Activated CD8-positive, alpha-beta memory T cell treated with anti-CD3 and anti-CD28 coated beads for 1 hour (primary cell): ENCODE data around the gene ARHGAP1.
"Not testable (repeated sequence)": the region's sequence is repeated elsewhere in the genome, so short reads cannot be mapped to it uniquely, and the experiment has no call there.

Experiments
- DNase-seq, 2 donors: peaks; one replicate each; pipeline ENCODE4 v3.0.0-alpha.2; 2020; ENCODE audit warnings: low read depth in 1 of 2; ENCODE audit errors: extremely low read depth in 1 of 2

The ARHGAP1 gene

DNA sequence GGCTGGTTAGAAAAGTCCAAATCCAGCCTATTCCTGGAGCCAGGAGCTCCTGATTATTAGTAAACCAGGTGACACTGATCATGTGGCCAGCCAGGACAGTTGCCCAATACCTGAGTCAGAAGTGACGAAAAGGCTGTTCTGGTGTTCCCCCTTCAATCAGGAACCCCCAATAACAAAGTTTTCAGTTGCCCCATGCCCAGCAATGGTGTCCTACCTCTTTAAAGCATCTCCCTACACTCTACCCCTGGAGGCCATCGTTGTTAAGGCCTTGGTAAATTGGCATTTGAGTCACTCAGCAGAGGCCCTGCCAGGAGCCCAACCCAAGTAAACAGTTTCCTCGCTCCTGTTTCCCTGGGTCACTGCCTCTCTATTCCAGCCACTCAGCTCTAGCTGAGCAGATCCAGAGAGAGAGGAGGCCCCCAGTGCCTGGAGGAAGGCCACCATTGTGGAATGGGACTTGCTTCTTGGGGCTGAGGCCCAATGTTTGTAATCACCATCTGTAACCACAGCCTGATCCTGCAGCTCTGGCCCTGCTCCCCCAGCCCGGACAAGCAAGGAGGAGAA is 25.0 kb downstream of the ARHGAP1 start:
- DNase-seq: no peak

DNA sequence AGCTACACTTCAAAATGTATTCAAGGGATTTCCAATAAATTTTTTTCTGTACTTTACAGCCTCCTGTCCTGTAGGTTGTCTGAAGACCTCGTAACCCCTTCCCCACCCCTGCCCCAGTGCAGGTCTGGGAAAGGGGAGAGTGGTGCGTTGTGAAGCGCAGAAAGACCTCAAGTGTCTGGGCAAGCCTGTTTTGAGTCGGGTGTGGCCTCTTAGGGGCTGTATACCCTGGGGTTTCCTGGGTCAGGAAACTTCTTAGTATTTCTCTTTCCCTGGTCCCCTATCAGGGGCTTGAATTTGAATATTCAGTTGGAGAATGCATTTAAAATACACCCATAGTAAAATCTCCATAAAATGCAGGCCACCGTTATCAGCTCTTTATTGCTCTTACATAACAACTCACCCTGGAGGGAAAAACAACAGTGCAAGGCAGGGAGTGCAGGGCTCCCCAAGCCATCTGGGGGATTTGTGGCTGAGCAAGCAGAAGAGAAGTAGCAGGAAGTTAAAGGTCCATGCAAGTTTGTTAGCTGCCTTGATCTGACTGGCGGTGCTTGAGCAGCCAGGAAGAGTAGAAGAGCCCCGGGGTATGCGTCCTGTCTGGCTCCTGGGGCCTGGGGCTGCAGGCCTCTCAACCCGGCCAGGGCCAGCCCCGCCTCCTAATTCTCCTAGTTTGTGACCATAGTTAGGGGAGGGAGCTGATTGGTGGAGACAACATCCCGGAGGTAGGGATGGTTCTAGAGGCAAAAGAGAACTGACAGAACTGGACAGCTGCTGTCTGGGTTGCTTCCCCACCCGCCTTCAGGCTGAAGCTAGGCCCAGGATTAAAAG is 25.7 kb downstream of the ARHGAP1 start:
- DNase-seq: no peak

DNA sequence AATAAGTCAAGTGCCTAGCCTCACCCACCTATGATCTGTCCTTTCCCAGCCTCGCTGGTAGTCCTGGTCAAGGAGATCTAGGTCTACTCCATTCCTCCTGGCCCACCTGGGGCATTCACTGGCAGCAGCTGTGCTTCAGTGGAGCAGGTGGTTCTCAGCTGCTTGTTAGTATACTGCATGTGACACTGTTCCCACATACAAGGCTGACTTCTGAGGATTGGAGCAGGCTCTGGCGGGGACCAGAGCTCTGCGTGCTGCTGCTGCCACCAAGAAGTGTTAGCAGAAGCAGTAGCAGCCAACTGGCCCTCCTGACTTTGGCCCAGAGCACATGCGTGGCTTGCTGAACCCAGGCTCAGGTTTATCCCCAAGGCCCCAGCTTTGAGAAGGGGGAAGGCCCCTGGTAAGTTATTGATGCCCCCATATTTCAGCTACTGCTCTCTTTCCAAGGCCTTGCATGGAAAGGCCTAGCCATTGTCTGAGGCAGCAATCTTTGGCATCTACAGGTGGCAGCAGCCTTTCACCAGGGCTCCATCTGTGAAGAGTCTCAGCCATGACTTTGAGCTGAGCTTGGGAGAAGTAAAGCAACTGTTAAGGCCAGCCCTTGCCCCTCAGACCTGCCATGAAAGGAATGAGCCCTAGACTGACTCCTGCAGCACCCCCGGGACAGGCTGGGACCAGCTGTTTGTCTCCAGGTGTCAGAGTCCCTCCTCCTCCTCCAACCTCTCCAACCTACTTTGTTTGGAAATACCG is 26.5 kb downstream of the ARHGAP1 start:
- DNase-seq: no peak

DNA sequence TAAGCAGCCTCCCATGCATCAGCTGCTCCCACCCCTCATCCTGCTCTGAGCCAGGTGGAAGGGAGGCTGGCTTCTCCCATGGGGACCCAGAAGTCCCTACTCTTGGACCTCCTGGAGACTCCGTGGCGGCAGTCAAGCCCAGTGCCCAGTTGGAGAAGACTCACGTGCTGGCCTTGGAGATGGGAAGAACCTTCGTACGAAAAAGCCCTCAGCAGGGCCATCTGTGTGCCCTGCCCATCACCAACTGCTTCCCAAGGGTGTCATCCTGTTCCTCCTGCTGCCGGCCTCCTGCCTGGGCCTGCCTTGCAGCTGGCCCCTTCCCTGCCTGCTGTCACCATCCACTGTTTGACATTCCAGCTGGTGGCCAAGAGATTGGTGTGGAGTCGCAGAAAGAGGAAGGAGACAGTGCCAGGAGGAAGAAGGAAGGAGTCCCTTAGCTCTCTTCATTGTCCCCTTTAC is 28.0 kb downstream of the ARHGAP1 start:
- no peak for DNase-seq

DNA sequence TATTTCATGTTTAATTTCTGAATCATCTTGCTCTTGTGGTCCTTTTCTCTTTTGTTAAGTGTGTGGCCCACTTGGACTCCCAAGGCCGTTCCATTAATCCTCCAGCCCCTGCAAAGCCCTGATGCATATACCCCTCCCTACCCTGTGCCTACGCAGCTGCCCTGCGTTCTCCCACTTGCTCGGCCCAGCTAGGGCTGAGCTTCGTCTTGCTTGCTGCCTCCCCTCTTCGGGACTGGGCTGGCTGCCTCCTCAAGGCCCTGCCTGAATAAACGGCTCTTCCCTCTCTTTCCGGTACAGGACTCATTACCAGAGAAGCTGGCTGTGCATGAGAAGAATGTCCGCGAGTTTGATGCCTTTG is 28.5 kb downstream of the ARHGAP1 start:
- no peak for DNase-seq

DNA sequence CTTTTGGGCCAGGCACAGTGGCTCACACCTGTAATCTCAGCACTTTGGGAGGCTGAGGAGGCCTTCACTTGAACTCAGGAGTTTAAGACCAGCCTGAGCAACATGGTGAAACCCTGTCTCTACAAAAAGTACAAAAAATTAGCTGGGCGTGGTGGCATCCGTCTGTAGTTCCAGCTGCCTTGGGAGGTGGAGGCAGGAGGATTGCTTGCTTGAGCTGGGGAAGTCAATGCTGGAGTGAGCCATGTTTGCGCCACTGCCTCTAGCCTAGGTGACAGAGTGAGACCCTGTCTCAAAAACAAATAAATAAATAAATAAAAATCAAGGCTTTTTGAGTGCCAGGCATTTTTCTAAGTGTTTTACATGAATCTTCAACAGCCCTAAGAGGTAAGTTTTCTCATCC is 29.9 kb downstream of the ARHGAP1 start:
- DNase-seq: not testable (repeated sequence)

DNA sequence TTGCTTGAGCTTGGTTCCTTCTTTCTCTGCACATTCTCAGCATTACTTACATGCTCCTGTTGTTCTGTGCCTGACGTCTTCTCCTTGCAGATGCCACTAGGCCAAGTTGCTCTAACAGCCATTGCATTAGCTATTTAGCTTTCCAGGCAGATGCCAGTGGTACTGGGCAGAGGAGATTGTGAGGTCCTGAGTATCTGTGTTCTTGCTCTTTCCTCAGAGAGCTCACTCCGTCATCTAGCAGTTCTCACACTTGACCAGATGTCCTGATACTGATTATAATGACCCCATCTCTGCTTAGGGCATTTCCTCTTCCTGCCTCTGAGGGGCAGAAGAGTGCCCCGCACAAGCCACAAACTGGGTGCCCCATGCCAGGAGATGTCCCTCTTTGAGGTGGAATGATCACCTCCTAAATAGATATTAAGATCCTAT is 30.7 kb downstream of the ARHGAP1 start:
- no peak for DNase-seq

DNA sequence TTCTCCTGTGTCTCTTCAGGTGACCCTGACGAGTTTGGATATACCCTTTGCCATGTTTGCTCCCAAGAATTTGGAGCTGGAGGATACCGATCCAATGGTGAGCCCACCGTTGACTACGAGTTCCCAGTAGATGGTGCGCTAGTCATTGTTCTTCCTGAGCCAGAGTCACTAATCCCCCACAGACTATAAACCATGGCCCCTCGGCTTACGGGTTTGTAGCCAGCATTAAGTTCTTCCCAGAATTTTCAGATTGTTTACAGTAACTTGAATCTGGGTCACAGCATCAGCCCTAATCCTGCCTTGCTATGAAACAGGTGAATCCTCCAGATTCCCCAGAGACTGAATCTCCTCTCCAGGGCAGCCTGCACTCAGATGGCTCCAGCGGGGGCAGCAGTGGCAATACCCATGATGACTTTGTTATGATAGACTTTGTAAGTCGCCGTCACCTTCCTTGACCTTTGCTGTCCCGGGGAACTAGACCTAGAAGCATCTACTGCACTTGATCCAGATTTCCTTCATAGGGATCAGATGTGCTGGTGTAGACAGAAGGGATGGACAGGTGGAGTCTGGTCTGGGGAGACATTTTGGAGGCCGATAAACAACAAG is 31.8 kb downstream of the ARHGAP1 start:
- DNase-seq: no peak

DNA sequence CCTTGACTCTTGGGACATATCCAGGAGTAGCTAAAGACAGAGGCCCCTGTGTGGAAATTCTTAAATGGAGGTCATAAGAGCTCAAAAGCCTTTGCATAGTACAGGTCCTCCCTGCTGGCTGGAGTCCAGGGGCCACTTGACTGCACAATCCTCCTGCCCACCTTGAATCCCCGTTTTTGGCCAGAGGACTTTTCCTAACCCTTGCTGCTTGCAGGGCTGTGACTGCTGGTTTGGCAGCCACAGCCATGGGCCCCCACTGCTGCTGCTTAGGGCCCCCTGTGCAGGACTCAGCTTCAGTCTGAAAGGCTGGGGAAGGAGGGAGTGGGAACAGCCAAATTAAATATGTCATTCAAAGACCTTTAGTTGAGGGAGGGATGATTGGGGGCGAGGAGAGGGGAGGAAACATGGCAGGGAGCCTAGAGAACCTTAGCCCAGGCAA is 33.4 kb downstream of the ARHGAP1 start:
- DNase-seq: no peak

DNA sequence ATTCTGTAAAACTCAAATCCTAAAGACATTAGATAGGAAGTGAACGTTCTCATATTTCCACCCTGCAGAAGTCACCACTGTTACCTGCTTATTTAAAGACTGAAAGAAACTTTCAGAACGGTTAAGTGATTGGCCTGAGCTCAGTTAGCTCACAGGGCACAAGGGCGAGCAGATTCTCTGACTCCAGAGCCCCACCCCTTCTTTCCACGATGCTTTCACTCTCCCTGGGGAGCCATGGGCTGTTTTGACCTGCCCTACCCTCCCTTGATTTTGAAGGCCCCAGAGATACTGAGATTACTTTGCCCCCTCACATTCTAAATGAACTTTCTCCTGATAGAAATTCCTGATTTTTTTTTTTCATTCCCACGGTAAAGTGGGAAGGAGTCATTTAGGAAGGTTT is 33.9 kb downstream of the ARHGAP1 start:
- no peak for DNase-seq

DNA sequence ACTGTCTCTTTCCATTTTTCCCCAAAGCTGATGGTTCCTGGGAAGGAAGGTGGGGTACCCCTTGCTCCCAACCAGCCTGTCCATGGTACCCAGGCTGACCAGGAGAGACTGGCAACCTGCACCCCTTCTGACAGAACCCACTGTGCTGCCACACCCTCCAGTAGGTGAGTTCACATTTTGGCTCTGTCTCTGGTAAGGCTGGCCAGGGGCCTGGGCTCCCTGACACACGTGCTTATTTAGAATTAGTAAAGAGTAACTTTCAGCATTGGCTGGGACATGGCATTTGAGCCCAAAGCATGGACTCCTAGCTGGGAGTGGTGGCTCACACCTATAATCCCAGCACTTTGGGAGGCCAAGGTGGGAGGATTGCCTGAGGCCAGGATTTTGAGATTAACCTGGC is 35.1 kb downstream of the ARHGAP1 start:
- DNase-seq: no peak

DNA sequence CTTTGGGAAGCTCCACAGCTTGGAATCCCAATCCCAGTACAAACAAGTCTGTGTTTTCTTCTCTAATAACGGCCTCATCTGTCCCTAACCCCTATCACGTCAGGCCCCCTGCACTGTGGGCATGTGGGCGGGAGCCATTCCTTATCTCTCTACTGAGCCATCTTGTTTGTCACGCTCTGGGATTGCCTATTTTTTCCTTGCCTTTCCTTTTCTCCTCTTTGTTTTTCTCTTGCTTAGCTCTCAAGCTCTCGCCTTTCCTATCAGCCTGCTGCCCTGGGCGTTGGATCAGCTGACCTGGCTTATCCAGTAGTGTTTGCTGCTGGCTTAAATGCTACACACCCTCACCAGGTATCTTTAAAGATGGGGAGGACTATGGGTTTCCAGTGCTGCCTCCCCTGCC is 35.8 kb downstream of the ARHGAP1 start:
- DNase-seq: no peak

DNA sequence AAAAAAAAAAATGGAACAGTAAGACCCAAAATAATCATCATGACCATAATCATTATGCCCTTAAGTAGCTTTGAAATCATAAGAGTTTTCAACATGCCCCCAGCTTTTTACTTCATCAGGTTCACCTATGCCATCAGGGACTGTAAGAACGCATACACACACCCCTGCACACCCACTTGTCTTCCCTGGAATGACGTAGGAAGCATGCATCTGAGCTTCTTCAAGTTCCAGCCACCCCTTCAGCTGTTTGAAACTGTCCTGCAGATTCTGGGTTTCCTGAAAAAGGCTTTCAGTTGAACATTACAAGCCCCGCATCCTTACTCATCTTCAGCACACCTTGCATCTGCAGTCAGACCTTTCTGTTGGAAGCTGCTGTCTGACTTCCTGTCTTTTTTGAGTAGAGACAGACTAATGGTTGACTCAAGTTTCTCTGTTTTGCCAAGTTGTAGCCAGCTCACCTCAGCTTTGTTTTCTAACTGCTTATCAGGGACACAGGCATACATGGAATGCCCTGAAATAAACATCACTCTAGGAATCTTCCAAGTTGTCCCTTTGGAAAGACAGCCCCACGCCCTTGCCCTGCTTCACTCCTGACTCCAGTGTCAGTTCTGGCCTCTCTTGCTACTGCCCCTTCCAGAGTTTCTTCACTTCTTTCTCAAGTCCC is 37.0 kb downstream of the ARHGAP1 start:
- DNase-seq: no peak

DNA sequence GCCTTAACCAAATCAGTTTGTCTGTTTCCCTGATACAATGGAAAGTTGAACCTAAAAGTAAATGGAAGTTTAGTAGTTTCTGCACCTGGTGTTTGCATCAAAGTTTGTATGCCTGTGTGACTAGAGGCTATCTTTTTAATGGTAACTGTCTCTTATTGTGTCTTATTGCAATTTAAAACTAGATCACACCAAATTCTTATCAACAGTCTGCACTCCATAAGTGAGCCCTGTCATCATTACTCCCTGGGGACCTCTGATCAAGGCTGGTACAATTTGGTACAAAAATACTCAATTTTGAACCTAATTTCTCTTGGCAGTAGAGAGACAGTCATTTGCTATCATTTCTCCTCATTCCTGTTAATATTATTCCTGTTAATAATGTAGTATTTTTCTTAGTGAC is 38.1 kb downstream of the ARHGAP1 start:
- DNase-seq: no peak

DNA sequence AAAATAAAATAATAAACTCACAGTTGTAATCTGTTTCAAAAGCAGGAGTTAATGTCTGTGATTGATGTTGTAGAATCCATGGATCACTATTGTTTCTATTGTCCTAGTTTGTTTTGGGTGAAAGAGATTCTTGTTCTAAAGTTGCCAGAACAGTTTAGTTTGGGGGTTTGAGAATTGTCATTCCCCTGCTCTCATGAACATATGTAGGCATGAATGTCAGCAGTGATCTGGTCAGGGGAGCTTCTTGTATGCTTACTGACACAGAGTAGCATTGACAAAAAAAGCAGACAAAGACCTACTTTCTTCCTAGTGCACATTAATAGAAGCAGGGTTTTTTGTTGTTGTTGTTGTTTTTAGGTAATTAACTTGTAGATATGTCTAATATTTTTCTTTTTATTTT is 38.6 kb downstream of the ARHGAP1 start:
- DNase-seq: no peak

DNA sequence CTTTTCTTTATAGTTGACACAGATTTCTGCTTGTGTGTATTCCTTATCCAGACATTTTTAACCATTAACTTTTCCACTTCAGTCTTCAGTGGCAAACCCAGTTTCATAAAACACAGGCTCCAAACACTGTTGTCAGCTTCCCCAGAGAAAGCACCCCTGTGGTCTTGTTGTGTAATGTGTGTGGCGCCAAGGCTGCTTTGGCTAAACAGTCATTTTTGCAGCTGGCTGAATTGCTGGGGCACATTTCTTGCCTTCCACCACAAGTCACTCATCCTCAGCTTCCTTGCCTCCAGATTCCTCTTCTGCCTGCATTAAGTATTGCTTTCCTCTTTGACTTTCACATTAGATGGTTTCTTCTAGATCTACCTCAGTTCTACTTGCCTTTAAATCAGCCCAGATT is 40.5 kb downstream of the ARHGAP1 start:
- DNase-seq: no peak

DNA sequence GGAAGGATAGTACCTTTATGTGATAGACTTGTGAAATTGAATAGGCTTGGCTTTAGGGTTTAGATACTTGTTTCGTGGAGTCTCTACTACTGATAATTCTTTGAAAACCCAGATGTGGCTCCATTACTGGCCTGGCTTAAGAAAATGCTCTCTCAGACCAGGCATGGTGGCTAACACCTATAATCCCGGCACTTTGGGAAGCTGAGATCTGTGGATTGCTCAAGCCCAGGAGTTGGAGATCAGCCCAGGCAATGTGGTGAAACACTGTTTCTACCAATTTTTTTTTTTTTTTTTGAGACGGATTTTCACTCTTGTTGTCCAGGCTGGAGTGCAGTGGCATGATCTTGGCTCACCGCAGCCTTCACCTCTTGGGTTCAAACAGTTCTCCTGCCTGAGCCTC is 42.2 kb downstream of the ARHGAP1 start:
- no peak for DNase-seq

DNA sequence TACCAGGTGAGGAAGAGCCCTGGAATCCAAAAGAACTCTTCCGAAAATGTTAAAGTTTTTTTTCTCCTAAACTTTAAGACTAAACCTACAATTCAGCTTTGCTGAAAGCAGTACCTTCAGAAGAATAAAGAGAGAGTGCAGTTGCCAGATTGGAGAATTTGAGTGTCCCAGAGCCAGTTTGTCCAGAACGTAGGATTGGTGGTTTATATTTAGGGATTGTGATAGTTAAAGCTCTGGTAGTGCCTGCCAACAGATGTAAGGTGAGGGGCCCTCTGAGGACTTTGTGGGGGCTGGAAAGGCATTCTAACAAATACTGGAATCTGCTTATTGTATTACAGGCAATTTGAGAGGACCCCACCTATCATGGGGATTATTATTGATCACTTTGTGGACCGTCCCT is 43.2 kb downstream of the ARHGAP1 start:
- DNase-seq: no peak

DNA sequence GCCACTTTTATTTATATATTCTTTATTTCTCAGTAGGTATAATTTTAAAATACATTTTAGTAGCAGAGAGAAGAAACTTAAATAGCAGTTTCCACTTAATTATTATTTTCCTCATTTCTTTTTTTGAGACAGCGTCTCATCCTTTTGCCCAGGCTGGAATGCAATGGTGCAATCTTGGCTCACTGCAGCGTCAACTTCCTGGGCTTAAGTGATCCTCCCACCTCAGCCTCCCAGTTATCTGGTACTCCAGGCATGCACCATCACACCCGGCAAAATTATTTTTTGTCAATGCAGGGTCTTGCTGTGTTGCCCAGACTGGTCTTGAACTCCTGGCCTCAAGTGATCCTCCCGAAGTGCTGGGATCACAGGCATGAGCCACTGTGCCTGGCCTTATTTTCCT is 44.8 kb downstream of the ARHGAP1 start:
- DNase-seq: no peak

DNA sequence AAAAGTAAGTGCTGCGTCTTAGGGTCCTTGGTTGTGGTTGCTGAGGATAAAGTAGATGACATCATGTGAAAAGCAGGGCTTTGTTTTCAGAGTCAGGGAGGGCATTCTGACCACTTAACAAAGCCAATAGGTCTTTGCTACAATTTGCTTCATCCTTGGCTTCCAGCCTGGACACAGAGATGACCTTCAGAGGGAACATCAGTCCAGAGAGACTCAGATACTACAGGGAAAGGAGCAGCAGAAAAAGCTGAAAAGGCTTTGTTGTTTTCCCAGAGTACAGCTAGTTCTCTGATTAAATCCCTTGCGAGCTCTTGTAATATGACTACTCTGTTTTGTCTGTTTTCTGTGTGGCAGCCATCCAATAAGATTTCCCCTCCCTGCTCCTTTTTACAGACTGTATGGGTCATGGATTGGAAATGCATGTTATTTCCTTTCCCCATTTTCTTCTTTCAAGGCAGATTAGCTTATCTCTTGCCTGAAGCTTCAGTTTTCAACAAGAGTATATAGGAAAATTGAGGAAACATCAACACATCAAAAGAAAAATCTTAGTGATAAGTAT is 51.2 kb downstream of the ARHGAP1 start:
- no peak for DNase-seq

DNA sequence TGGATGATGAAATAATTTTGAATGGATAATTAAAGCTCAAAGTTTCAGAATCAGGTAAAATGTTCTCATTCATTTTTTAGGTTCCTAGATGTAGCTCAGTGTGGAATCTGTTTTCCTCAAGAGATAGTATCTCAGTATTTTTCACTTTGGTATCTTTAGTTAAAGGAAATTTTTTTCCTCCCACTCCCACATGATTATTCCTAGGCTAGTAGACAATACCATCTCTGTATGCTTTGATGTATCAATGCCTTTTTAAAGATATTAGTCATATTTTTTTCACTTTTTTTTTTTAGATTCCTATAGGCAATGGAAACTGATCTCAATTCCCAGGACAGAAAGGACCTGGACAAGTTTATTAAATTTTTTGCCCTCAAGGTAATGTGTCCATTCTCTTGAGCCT is 56.4 kb downstream of the ARHGAP1 start:
- DNase-seq: no peak
